SK-N-MC (cell line): Measurements from ENCODE around the gene CCDC187.

ENCODE experiments used
- DNase-seq: peaks from one replicate; pipeline ENCODE4 v3.0.0-alpha.2; 2011; ENCODE audit warnings: low read depth, low spot score
- H3K27ac ChIP-seq: fragments of 200-600 bp; sonication (generic); 2 replicates; pipeline ENCODE4 v1.5.1; 2016; ENCODE audit warnings: mixed run types
- H3K36me3 ChIP-seq: fragments of 200-600 bp; sonication (generic); 2 replicates; pipeline ENCODE4 v1.6.1; 2017; ENCODE audit warnings: antibody characterized with exemption, low read length, mixed read lengths; ENCODE audit not compliant: insufficient read depth
- H3K4me3 ChIP-seq: fragments of 200-600 bp; sonication (generic); 2 replicates; pipeline ENCODE4 v1.5.1; 2016
- H3K9ac ChIP-seq: fragments of 200-600 bp; sonication (generic); 2 replicates; pipeline ENCODE4 v1.8.0; 2017; ENCODE audit warnings: mixed run types, mixed read lengths; ENCODE audit not compliant: insufficient read length
- H3K9me3 ChIP-seq: fragments of 200-600 bp; sonication (generic); 2 replicates; pipeline ENCODE4 v1.6.1; 2017; ENCODE audit warnings: low read depth, mild to moderate bottlenecking, antibody characterized with exemption, low read length, moderate library complexity, mixed read lengths
- EZH2 ChIP-seq: fragments of 200-600 bp; sonication (generic); IDR thresholded peaks from one replicate; pipeline ENCODE4 v1.6.1; 2017; ENCODE audit warnings: antibody characterized with exemption
- FOXP2 ChIP-seq: optimal IDR thresholded peaks from 2 replicates; pipeline ENCODE3; 2011; ENCODE audit warnings: mild to moderate bottlenecking, moderate library complexity; ENCODE audit not compliant: insufficient read depth; ENCODE audit errors: extremely low read length, control extremely low read depth
- POLR2AphosphoS5 ChIP-seq: IDR thresholded peaks from 2 replicates; pipeline ENCODE4 v1.6.1; 2012; ENCODE audit warnings: mild to moderate bottlenecking, low read depth, low read length, borderline replicate concordance

Gene CCDC187

DNA sequence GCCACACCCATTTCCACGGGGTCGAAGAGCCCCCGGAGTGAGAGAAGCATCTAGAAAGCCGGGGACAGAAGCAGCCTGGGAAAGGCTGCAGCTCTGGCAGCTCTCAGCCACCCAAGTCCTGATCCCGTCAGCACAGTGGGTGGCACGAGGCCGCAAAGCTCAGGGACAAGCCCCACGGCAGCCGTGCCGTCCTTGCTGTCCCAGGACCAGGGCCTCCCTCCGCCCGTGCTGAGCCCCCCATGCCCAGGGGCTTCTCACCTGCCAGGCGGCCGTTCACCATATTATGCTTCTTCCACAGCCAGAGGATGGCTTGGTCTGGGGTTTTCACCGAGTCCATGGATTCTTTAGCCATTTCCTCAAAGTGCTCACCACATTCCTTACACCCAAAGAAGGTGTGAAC, 92.9 kb downstream of the CCDC187 start:
- DNase-seq = no peak
- H3K27ac ChIP-seq = no peak overlapping the region
- peaks cover 27% of the 10 kb centered on the region for H3K36me3 ChIP-seq
- no peak overlapping the region for H3K4me3 ChIP-seq
- no peaks in the 10 kb centered on the region for H3K9me3 ChIP-seq
- TF ChIP-seq POLR2AphosphoS5 (no peak), FOXP2 (no peak), EZH2 (no peak)
- no peak overlapping the region for H3K9ac ChIP-seq

- peaks cover 20% of the 10 kb centered on the region for H3K36me3 ChIP-seq
- no peak overlapping the region for H3K27ac ChIP-seq
- TF ChIP-seq FOXP2 = no peak
- no peak for TF ChIP-seq POLR2AphosphoS5
- no peak for TF ChIP-seq EZH2
- no peak for DNase-seq
- no peaks in the 10 kb centered on the region for H3K9me3 ChIP-seq
- no peak overlapping the region for H3K9ac ChIP-seq
- H3K4me3 ChIP-seq = no peak overlapping the region
Observed at GRCh38 chr9:136210276-136210675, 93.6 kb downstream of the CCDC187 start.

DNA sequence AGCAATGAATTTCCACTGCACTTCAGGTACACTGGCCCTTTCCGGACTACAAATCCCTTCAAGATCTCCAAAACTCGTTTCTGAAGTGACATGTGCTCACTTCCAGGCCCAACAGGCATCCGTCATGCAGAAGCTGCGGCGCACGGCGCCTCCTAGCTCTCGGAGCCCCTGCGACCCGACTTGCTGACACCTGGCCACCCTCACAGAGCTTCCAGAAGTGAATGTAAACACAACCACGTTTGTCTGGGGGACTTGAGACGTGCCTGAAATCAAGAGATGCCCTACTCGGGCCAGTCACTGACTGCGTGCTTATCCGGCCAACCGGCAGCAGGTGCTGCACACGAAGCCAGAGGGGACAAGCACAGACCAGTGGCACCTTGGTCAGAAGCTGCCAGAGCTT, 94.1 kb downstream of the CCDC187 start:
- DNase-seq = no peak
- Histone ChIP-seq H3K4me3 (no peak overlapping the region), H3K9me3 (no peaks in the 10 kb centered on the region), H3K36me3 (peaks cover 15% of the 10 kb centered on the region), H3K9ac (no peak overlapping the region), H3K27ac (no peak overlapping the region)
- no peak for TF ChIP-seq FOXP2
- TF ChIP-seq EZH2 = no peak
- no peak for TF ChIP-seq POLR2AphosphoS5

- peaks cover 9% of the 10 kb centered on the region for H3K36me3 ChIP-seq
- no peak for DNase-seq
- H3K27ac ChIP-seq = no peak overlapping the region
- H3K9me3 ChIP-seq = no peaks in the 10 kb centered on the region
- no peak overlapping the region for H3K9ac ChIP-seq
- H3K4me3 ChIP-seq = no peak overlapping the region
- no peak for TF ChIP-seq FOXP2
- no peak for TF ChIP-seq EZH2
- TF ChIP-seq POLR2AphosphoS5 = no peak
Observed at GRCh38 chr9:136209232-136209631, 94.7 kb downstream of the CCDC187 start.

- no peak for DNase-seq
- 0 out of 2 replicates have a peak overlapping the region, but pooled peaks have one; percentile 7 for H3K27ac ChIP-seq
- H3K9me3 ChIP-seq = no peaks in the 10 kb centered on the region
- H3K36me3 ChIP-seq = peaks cover 4% of the 10 kb centered on the region
- TF ChIP-seq FOXP2 = no peak
- TF ChIP-seq EZH2 = no peak
- no peak for TF ChIP-seq POLR2AphosphoS5
- H3K9ac ChIP-seq = no peak overlapping the region
- no peak overlapping the region for H3K4me3 ChIP-seq
Observed at GRCh38 chr9:136208675-136209074, 95.2 kb downstream of the CCDC187 start.

- Histone ChIP-seq H3K9ac (no peak overlapping the region), H3K36me3 (no peaks in the 10 kb centered on the region; the same call in 1 of the 2 replicates), H3K4me3 (no peak overlapping the region), H3K9me3 (no peaks in the 10 kb centered on the region), H3K27ac (no peak overlapping the region)
- TF ChIP-seq EZH2 = no peak
- TF ChIP-seq FOXP2 = no peak
- no peak for TF ChIP-seq POLR2AphosphoS5
- no peak for DNase-seq
Observed at GRCh38 chr9:136207616-136208015, 96.3 kb downstream of the CCDC187 start.

GRCh38 chr9:136206602-136207275, 97.2 kb downstream of the CCDC187 start:
- TF ChIP-seq EZH2 (no peak), POLR2AphosphoS5 (no peak), FOXP2 (no peak)
- Histone ChIP-seq H3K36me3 (no peaks in the 10 kb centered on the region; the same call in 1 of the 2 replicates), H3K9ac (no peak overlapping the region), H3K4me3 (no peak overlapping the region), H3K9me3 (no peaks in the 10 kb centered on the region), H3K27ac (no peak overlapping the region)
- DNase-seq = no peak

GRCh38 chr9:136205707-136205992, 98.2 kb downstream of the CCDC187 start:
- no peak for DNase-seq
- no peak overlapping the region for H3K27ac ChIP-seq
- no peaks in the 10 kb centered on the region; the same call in 1 of the 2 replicates for H3K36me3 ChIP-seq
- TF ChIP-seq POLR2AphosphoS5 (no peak), FOXP2 (no peak), EZH2 (no peak)
- no peak overlapping the region for H3K9ac ChIP-seq
- H3K4me3 ChIP-seq = no peak overlapping the region
- no peaks in the 10 kb centered on the region for H3K9me3 ChIP-seq

- DNase-seq = no peak
- H3K27ac ChIP-seq = no peak within 1 kb of the TSS
- H3K9ac ChIP-seq = no peak within 1 kb of the TSS
- no peak within 1 kb of the TSS for H3K4me3 ChIP-seq
- no peaks in the 10 kb centered on the region; the same call in 1 of the 2 replicates for H3K36me3 ChIP-seq
- H3K9me3 ChIP-seq = no peaks in the 10 kb centered on the region
- no peak for TF ChIP-seq FOXP2
- TF ChIP-seq EZH2 = no peak
- TF ChIP-seq POLR2AphosphoS5 = no peak
Observed at GRCh38 chr9:136204838-136205706, 98.8 kb downstream of the CCDC187 start, which contains the start of gene LHX3. Gene LHX3 (minus strand): TSS chr9:136205128. CDS start chr9:136205012, 116 bp downstream.
